NCI-H2196 treated with DMSO at 0.1 percent for 48 hours (cell line): Measurements from ENCODE around the gene MAD1L1.

Experiments
- DNase-seq: peaks from one replicate; lab custom pipeline; 2025; ENCODE audit not compliant: unreplicated experiment; lab: John Stamatoyannopoulos, UW

The MAD1L1 gene

GRCh38 chr7:1811850-1812508 lies 420.8 kb downstream of the MAD1L1 start:
- DNase-seq, result peak; percentile 3

DNA sequence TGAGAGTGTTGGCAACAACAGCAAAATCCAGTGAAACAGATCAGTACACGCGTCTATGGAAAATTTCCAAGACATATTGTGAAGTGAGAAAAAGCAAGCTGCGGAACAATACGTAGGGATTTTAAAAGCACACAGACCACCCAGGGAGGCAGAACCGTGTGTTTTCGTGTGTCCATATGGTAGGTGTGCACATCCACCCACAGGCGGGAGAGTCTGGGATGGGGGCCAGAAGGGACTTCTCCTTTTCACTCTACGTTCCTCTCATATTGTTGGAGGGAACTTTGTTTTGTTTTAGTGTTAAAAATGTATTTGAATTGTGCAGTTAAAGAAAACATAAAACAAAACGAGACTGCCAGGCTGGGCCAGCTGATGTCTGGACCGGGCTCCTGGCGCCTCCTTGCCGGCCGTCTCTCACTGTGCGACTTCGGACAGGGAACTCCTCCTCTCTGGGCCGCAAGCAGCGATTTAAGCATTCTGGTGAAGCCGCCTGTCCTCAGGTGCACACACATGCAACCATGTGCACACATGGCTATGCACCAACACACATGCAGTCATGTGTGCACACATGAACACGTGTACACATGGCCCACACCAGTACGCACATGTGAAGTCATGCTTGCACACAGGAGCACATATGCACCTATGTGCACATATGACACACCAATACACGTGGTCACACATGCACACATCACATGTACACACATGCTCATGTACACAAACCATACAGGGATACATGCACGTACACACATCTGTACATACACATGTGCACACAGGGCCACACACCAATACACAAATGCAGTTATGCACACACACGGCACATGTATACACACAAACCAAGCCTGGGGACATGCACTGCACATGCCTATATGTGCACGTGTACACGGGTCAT lies 421.5 kb downstream of the MAD1L1 start:
- no peak for DNase-seq

GRCh38 chr7:1810521-1810920 lies 422.2 kb downstream of the MAD1L1 start:
- no peak for DNase-seq

DNA sequence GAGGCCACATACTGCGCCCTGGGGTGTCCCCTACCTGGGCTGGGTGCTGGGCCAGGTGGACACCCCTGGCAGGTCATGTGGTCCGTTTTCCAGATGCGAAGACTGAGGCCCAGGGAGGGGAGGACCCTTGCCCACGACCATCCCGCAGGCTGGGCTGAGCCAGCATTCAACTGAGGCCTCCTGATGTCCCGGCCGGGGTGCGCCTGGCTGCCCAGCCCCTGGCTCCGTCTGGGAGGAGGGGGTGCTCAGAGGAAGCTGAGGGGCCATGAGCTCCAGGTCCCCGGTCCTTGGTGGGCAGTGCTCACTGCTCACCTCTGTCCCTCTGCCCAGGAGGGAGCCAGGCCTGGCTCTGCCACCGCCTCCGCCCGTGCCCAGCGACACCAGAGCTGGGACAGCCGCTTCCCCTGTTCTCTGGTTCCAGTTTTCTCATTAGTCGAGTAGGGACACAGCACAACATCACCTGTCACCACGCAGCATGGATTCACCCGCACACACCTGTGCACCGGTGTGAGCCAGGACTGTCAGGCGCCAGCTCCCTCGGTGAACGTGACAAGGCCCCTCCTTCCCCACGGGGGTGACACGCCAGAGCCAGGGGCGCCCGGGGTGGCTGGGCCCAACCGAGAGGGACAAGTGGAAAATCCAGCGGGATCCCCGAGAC lies 423.0 kb downstream of the MAD1L1 start:
- DNase-seq, result no peak

DNA sequence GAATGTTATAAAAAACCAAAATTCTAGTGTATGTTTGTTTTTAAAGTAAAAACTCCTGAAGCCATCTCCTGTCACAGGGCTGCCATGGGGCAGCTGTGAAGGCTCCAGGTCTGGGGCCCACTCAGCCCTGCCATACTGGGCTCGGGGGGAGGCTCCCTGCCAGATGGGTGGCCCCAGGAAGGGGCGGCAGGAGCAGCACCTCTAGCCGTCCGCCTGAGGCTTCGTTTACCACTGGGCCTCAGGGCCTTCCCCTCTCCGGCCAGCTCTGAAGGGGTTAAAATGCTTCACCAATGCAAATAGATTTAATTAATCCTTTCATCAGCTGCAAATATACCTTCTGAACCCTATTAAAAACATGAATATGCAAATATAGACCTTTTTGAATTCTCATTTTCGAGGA lies 423.7 kb downstream of the MAD1L1 start:
- no peak for DNase-seq

DNA sequence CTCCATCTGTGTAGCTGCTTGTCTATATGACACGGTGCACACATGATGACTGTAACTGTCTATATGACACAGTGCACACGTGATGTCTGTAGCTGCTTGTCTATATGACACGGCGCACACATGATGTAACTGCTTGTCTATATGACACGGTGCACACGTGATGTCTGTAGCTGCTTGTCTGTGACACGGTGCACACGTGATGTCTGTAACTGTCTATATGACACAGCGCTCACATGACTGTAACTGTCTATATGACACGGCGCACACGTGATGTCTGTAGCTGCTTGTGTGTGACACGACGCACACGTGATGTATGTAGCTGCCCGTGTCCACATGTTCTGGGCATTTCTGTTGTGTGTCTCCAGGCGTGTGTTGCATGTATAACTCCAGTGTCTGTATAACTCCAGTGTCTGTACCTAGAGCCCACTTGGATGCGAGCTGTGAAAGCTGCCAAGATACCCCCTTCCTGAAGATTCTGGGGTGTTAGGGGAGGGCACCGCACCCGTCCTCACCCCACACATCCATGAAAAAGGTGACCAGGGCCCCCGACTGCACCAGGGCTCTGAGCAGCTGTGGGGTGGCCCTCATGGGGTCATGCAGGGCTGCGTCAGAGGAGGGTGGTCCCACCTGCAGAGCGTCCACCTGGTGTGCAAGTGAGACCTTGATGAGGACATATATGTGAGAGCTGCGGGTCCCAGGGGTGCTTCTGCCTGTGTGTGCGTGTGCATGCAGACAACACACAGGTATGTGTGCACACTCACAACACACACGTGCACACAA lies 424.7 kb downstream of the MAD1L1 start:
- no peak for DNase-seq

GRCh38 chr7:1806354-1806753 lies 426.4 kb downstream of the MAD1L1 start:
- no peak for DNase-seq

DNA sequence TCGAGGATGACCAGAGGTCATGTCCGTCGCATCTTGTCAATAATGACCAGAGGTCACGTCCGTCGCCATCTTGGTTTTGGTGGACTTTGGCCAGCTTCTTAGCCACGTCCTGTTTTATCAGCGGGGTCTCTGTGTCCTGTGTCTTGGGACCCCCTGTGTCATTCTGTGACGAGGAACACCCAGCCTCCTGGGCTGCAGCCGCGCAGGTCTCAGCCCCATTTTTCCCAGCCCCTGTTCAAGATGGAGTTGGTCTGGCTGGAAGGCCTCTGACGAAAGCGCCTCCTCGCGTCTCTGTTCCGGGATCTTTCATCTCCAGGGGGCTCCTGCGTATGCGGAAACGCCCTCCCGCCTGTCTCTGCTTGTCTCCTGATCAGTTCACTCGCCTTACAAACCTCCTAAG lies 428.4 kb downstream of the MAD1L1 start:
- DNase-seq, result no peak

- DNase-seq, result no peak
Measured at GRCh38 chr7:1802899-1803298, 429.8 kb downstream of the MAD1L1 start.

DNA sequence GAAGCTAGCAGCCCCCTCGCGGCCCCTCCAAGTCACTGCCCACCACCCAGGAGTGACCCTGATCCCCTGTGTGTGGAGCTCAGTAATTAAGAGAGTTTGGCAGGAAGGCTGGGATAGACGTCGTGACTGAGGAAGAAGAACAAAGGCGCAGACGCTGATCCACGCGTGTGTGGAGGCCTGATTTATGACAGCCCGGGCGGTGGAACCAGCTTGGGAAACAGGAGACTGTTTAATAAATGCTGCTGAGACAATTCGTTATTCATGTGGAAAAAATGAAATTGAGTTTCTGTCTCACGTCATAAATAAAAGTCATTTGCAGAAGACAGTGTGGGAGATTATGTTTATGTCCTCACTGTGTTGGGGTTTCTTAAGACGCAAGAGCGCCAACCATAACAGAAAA lies 431.8 kb downstream of the MAD1L1 start:
- no peak for DNase-seq

- no peak for DNase-seq
Measured at GRCh38 chr7:1798191-1798590, 434.6 kb downstream of the MAD1L1 start.

- no peak for DNase-seq
Measured at GRCh38 chr7:1794888-1795542, 437.7 kb downstream of the MAD1L1 start.

DNA sequence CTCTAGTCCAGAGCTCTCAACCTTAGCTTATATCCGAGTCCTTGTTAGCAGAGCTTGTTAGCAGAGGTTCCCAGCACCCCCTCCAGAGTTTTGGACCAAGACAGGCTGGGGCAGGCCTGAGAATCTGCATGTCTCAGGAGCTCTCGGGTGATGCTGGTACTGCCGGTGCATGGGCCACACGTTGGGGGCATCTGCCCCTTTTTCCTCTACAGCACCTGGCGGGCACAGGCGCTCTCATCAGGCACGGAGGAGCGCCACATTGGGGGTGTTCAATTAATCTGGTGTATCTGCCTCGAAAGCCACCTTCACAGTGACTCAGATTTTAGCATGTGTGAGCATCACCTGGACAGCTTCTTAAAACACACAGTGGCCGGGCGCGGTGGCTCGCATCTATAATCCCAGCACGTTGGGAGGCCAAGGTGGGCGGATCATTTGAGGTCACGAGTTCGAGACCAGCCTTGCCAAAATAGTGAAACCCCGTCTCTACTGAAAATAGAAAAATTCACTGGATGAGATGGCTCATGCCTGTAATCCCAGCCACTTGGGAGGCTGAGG lies 445.0 kb downstream of the MAD1L1 start:
- no peak for DNase-seq

DNA sequence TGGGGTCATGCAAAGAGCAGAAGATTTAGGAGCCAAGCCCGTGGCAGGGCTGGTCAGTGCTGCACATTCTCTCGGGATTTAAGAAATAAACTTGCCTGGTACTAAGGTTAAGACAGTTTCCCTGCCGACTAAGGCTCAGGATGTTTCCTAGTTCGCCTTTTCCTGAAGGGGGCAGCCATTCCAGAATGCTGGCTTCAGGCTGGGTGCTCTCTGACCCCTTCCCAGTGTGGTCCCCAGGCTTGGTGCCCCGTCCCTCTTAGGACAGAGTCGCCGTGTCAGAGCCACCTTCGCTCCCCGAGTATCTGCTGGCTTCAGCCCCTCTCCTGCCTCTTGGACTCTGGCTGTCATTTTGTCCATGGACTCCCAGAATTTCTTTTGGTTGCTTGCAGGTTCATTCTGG lies 445.5 kb downstream of the MAD1L1 start:
- DNase-seq, result no peak

DNA sequence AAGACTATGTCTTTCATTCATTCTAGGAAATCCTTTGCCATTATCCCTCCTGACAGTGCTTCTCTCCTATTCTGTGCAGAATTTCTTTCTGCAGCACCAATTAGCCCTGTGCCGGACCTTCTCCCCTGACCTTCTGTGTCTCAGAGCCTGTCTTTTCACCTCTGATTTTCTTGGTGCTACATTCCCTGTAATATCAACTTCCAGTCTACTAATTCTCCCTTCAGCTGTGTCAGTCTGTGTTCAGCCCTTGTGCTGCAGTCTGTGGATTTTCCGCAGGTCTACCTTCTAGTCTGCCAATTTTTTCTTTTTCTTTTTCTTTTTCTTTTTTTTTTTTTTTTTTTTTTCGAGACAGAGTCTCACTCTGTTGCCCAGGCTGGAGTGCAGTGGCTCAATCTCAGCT lies 446.9 kb downstream of the MAD1L1 start:
- no peak for DNase-seq

- no peak for DNase-seq
Measured at GRCh38 chr7:1781369-1781768, 451.4 kb downstream of the MAD1L1 start.

DNA sequence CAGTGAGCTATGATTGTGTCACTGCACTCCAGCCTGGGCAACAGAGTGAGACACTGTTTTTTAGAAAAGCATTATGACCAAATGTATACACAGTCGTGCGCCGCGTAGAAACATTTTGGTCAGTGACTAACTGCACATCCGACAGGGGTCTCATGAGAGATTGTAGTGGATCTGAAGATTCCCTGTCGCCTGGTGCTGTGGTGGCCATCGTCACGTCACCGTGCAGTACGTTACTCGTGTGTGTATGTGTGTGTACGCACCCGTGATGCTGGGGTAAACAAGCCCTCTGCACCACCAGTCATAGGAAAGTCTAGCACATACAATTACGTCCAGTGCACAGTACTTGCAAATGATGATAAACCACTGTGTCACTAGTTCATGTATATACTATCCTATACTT lies 453.3 kb downstream of the MAD1L1 start:
- no peak for DNase-seq

- DNase-seq, result no peak
Measured at GRCh38 chr7:1777122-1777521, 455.6 kb downstream of the MAD1L1 start.

DNA sequence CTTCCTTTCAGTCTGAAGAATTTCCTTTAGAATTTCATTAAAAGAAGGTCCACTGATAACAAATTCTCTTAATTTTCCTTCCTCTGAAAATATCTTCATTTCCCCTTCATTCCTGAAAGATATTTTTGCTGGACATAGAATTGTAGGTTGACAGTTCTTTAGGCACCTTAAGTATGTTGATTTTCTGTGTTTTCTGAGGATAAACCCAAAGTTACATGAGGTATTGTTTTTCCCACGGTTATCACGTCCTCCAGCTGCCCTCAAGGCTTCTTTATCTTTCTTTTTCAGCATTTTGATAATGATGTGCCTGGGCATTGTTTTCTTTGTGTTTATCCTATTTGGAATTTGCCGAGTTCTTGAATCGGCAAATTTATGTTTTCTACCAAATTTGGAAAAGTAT lies 457.4 kb downstream of the MAD1L1 start:
- DNase-seq, result no peak

DNA sequence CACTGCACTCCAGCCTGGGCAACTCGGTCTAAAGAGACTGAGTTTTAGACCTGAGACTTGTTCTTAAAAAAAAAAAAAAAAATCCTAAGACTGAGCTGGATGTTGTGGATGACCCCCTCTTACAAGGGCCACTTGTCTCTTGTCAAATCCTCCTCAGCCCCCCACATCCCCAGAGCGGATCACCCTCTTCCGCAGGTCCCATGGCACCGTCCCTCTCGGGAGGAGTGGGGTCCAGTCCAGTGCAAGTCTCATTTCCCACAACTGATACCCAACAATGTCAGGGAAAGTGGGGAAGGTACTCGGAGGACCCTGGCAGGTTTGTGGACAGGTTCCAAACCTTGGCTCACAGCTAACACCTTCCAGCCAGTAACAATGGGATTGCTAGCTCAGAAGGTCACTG lies 462.4 kb downstream of the MAD1L1 start:
- DNase-seq, result no peak
